SU-DHL-6 (cell line): ENCODE results near the gene PCDHGA4.
A peak's percentile ranks its signal among the peaks of the same experiment; 100 is the strongest.
"Not testable (repeated sequence)": the region's sequence is repeated elsewhere in the genome, so short reads cannot be mapped to it uniquely, and the experiment has no call there.

Experiments used
- H2AFZ ChIP-seq: fragments of 200-600 bp; sonication (generic); 2 replicates; pipeline ENCODE4 v1.6.1; 2014; ENCODE audit warnings: low read depth, mild to moderate bottlenecking, moderate library complexity, mixed read lengths, antibody characterized with exemption, low read length; ENCODE audit not compliant: severe bottlenecking
- H3F3A ChIP-seq: fragments of 200-600 bp; shearing (Covaris generic); 2 replicates; pipeline ENCODE4 v1.6.0; 2016; ENCODE audit warnings: antibody characterized with exemption, mild to moderate bottlenecking; ENCODE audit not compliant: insufficient read depth
- H3K27ac ChIP-seq: fragments of 200-600 bp; sonication (generic); 2 replicates; pipeline ENCODE4 v1.5.1; 2016; ENCODE audit warnings: low read depth, mild to moderate bottlenecking, low read length, moderate library complexity, mixed read lengths
- H3K27me3 ChIP-seq: fragments of 200-600 bp; sonication (generic), shearing (Covaris generic); 2 replicates; pipeline ENCODE4 v1.6.0; 2014; ENCODE audit warnings: mild to moderate bottlenecking, low read length
- H3K36me3 ChIP-seq: fragments of 200-600 bp; sonication (generic); 2 replicates; pipeline ENCODE4 v1.6.1; 2014; ENCODE audit warnings: mild to moderate bottlenecking, low read length, mixed read lengths
- H3K4me2 ChIP-seq: fragments of 300-600, 200-600 bp; shearing (Covaris generic), sonication (generic); 2 replicates; pipeline ENCODE4 v1.6.0; 2014; ENCODE audit warnings: low read length, low read depth, mild to moderate bottlenecking; ENCODE audit not compliant: poor library complexity, severe bottlenecking
- H3K4me3 ChIP-seq: fragments of 200-600 bp; sonication (generic); 2 replicates; pipeline ENCODE4 v1.5.1; 2014; ENCODE audit warnings: antibody characterized with exemption, low read length, mild to moderate bottlenecking, mixed read lengths; ENCODE audit not compliant: insufficient read depth, poor library complexity, severe bottlenecking
- H3K79me2 ChIP-seq: fragments of 200-600 bp; sonication (generic); 2 replicates; pipeline ENCODE4 v1.6.1; 2014; ENCODE audit warnings: mild to moderate bottlenecking, low read length, moderate library complexity; ENCODE audit not compliant: insufficient read depth
- H3K9ac ChIP-seq: fragments of 200-600 bp; sonication (generic); 2 replicates; pipeline ENCODE4 v1.7.0; 2014; ENCODE audit warnings: mild to moderate bottlenecking, low read length
- H3K9me2 ChIP-seq: fragments of 200-600 bp; sonication (generic); replicated peaks from 2 replicates; pipeline ENCODE4 v1.6.1; 2014; ENCODE audit warnings: low read length; ENCODE audit not compliant: insufficient read depth
- H3K9me3 ChIP-seq: fragments of 200-600 bp; sonication (generic); 2 replicates; pipeline ENCODE4 v1.6.1; 2014; ENCODE audit warnings: low read length, mixed read lengths; ENCODE audit not compliant: insufficient read depth
- H4K20me1 ChIP-seq: fragments of 200-600 bp; sonication (generic); 2 replicates; pipeline ENCODE4 v1.6.1; 2014; ENCODE audit warnings: low read depth, mild to moderate bottlenecking, antibody characterized with exemption, low read length, moderate library complexity, mixed read lengths
- CTCF ChIP-seq: fragments of 200-600 bp; sonication (generic); IDR thresholded peaks from one replicate; pipeline ENCODE4 v1.5.1; 2017; ENCODE audit warnings: antibody characterized with exemption, mild to moderate bottlenecking, low read length, moderate library complexity; ENCODE audit not compliant: insufficient read depth, poor library complexity, severe bottlenecking
- EZH2phosphoT487 ChIP-seq: fragments of 200-600 bp; sonication (generic), shearing (Covaris generic); conservative IDR thresholded peaks from 2 replicates; pipeline ENCODE4 v1.6.1; 2018; ENCODE audit warnings: mild to moderate bottlenecking, antibody characterized with exemption, low read length, moderate library complexity, mixed read lengths

Gene PCDHGA4

DNA sequence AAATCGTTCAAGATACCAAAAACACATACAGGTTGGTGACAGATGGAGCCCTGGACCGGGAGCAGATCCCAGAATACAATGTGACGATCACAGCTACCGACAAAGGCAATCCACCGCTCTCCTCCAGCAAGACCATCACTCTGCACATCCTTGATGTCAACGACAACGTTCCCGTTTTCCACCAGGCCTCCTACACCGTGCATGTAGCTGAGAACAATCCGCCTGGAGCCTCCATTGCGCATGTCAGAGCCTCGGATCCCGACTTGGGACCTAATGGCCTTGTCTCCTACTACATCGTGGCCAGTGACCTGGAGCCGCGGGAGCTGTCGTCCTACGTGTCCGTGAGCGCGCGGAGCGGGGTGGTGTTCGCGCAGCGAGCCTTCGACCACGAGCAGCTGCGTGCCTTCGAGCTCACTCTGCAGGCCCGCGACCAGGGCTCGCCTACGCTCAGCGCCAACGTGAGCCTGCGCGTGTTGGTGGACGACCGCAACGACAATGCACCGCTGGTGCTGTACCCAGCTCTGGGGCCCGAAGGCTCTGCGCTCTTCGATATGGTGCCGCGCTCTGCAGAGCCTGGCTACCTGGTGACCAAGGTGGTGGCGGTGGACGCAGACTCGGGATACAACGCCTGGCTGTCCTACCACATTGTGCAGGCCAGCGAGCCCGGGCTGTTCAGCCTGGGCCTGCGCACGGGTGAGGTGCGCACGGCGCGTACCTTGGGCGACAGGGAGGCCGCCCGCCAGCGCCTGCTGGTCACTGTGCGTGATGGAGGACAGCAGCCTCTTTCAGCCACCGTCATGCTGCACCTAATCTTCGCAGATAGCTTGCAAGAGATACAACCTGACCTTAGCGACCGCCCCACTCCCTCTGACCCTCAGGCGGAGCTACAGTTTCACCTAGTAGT, 17.0 kb downstream of the PCDHGA4 start:
- Histone ChIP-seq H3K9me2 (no peaks in the 10 kb centered on the region), H3K27me3 (no peaks in the 10 kb centered on the region), H3K4me3 (no peak overlapping the region), H3F3A (0 out of 2 replicates have a peak, but pooled peaks cover 3% of the 10 kb centered on the region), H3K79me2 (no peaks in the 10 kb centered on the region; the same call in 1 of the 2 replicates), H3K36me3 (peaks cover 18% of the 10 kb centered on the region), H2AFZ (no peak overlapping the region), H3K4me2 (no peak overlapping the region), H3K9me3 (peaks cover 50% of the 10 kb centered on the region; the same call in 1 of the 2 replicates), H3K9ac (no peak overlapping the region), H4K20me1 (no peaks in the 10 kb centered on the region), H3K27ac (no peak overlapping the region)
- TF ChIP-seq EZH2phosphoT487 (no peak), CTCF (no peak)

GRCh38 chr5:141373673-141374317, 19.0 kb downstream of the PCDHGA4 start, which contains the start of gene PCDHGA6:
Gene PCDHGA6 (plus strand): TSS chr5:141373891. CDS start chr5:141374084, 193 bp downstream.
- H3K27me3 ChIP-seq: no peaks in the 10 kb centered on the region
- H3K4me2 ChIP-seq: peak within 1 kb of the TSS; percentile 35
- H3K9me2 ChIP-seq: no peaks in the 10 kb centered on the region
- peaks cover 23% of the 10 kb centered on the region for H3K36me3 ChIP-seq
- H3K9me3 ChIP-seq: peaks cover 58% of the 10 kb centered on the region; the same call in 1 of the 2 replicates
- no peak within 1 kb of the TSS for H3K9ac ChIP-seq
- H3K4me3 ChIP-seq: peak within 1 kb of the TSS; percentile 18
- H3F3A ChIP-seq: no peaks in the 10 kb centered on the region
- TF ChIP-seq EZH2phosphoT487 (no peak), CTCF (no peak)
- no peak within 1 kb of the TSS for H3K27ac ChIP-seq
- H4K20me1 ChIP-seq: no peaks in the 10 kb centered on the region
- H2AFZ ChIP-seq: no peak within 1 kb of the TSS
- H3K79me2 ChIP-seq: peaks cover 7% of the 10 kb centered on the region; the same call in 1 of the 2 replicates

DNA sequence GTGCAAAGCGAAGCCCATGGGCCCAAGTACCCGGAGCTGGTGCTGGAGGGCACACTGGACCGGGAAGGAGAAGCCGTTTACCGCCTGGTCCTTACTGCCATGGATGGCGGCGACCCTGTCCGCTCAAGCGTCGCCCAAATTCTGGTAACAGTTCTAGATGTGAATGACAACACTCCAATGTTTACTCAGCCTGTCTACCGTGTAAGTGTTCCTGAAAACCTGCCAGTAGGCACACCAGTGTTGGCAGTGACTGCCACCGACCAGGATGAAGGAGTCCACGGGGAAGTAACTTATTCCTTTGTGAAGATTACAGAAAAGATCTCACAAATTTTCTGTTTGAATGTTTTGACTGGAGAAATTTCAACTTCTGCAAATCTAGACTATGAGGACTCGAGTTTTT, 19.8 kb downstream of the PCDHGA4 start:
- H3K27ac ChIP-seq: no peak overlapping the region
- H3K4me3 ChIP-seq: no peak overlapping the region
- H3K9me2 ChIP-seq: no peaks in the 10 kb centered on the region
- H3K27me3 ChIP-seq: no peaks in the 10 kb centered on the region
- TF ChIP-seq EZH2phosphoT487: no peak
- no peak for TF ChIP-seq CTCF
- no peaks in the 10 kb centered on the region for H4K20me1 ChIP-seq
- H2AFZ ChIP-seq: no peak overlapping the region
- no peaks in the 10 kb centered on the region for H3F3A ChIP-seq
- peaks cover 23% of the 10 kb centered on the region for H3K36me3 ChIP-seq
- H3K9me3 ChIP-seq: peaks cover 58% of the 10 kb centered on the region; the same call in 1 of the 2 replicates
- no peak overlapping the region for H3K9ac ChIP-seq
- H3K4me2 ChIP-seq: no peak overlapping the region
- peaks cover 7% of the 10 kb centered on the region; the same call in 1 of the 2 replicates for H3K79me2 ChIP-seq

DNA sequence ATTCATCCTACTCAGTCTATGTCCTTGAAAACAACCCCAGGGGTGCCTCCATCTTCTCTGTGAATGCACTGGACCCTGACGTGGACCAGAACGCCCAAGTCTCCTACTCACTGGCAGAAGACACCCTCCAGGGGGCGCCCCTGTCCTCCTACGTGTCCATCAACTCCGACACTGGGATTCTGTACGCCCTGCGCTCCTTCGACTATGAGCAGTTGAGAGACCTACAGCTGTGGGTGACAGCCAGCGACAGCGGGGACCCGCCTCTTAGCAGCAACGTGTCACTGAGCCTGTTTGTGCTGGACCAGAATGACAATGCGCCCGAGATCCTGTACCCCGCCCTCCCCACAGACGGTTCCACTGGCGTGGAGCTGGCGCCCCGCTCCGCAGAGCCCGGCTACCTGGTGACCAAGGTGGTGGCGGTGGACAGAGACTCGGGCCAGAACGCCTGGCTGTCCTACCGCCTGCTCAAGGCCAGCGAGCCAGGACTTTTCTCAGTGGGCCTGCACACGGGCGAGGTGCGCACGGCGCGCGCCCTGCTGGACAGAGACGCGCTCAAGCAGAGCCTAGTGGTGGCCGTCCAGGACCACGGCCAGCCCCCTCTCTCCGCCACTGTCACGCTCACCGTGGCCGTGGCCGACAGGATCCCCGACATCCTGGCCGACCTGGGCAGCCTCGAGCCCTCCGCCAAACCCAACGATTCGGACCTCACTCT, 20.8 kb downstream of the PCDHGA4 start:
- not testable (repeated sequence) for H3K9me2 ChIP-seq, H3K79me2 ChIP-seq, H3K27ac ChIP-seq, H3F3A ChIP-seq, H3K9ac ChIP-seq, H2AFZ ChIP-seq, H4K20me1 ChIP-seq, H3K4me3 ChIP-seq, H3K27me3 ChIP-seq, H3K4me2 ChIP-seq
- Histone ChIP-seq H3K36me3 (peaks cover 19% of the 10 kb centered on the region), H3K9me3 (peaks cover 53% of the 10 kb centered on the region; the same call in 1 of the 2 replicates)
